Measurements from ENCODE around the gene KLHL6.

- TF ChIP-seq CTCF (IDR thresholded peaks at IDR 0.05) = no peak
- TF ChIP-seq JUN (CRISPR knock-in tag; IDR thresholded peaks at IDR 0.05) = no peak
- TF ChIP-seq NFYB (CRISPR knock-in tag; conservative IDR thresholded peaks at IDR 0.05; ENCODE audit: low read depth) = no peak
- TF ChIP-seq CBFB (CRISPR knock-in tag; IDR thresholded peaks at IDR 0.05; ENCODE audit: low read depth) = no peak
- TF ChIP-seq USF1 (CRISPR knock-in tag; IDR thresholded peaks at IDR 0.05) = no peak
- no peak for TF ChIP-seq ZNF396 (CRISPR knock-in tag; IDR thresholded peaks at IDR 0.05; ENCODE audit: borderline replicate concordance)
- TF ChIP-seq E2F1 (CRISPR knock-in tag; IDR thresholded peaks at IDR 0.05) = no peak
- TF ChIP-seq ZNF263 (CRISPR knock-in tag; IDR thresholded peaks at IDR 0.05; ENCODE audit: low read depth) = no peak
- TF ChIP-seq ETV6 (CRISPR knock-in tag; IDR thresholded peaks at IDR 0.05) = no peak
- TF ChIP-seq ZBTB43 (CRISPR knock-in tag; IDR thresholded peaks at IDR 0.05) = no peak
- no peak for TF ChIP-seq ZSCAN18 (CRISPR knock-in tag; IDR thresholded peaks at IDR 0.05)
Measured at GRCh38 chr3:183538486-183538885, 17.0 kb downstream of the KLHL6 start.
